Effector CD4-positive, alpha-beta T cell (primary cell): ENCODE measurements around the gene GFY.
"Not testable (repeated sequence)": the region's sequence is repeated elsewhere in the genome, so short reads cannot be mapped to it uniquely, and the experiment has no call there.

ENCODE experiments used
- DNase-seq: peaks from one replicate; pipeline ENCODE4 v3.0.0-alpha.2; 2020

Gene GFY

GRCh38 chr19:49430172-49430677 is 5.0 kb downstream of the GFY start:
- no peak for DNase-seq

- DNase-seq: no peak
Measured at GRCh38 chr19:49430678-49431329, 5.6 kb downstream of the GFY start.

DNA sequence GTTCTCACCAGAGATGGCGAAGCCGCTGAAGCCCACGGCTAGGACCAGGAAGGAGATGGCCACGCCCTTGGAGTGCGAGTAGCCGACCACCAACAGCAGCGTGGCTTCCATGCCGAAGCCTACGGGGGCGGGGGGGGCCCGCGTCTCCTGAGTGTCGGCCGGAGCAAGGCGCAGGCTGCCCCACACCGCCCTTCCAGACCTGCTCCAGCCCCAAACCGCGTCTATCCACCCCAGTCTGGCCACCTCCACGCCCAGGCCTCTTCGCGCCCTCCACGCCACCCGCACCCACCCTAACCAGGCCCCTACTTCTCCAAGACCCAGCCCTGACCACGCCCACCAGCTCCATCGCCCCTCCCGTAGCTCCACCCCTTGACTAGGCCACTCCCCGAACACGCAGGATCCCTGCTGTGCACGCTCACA is 6.2 kb downstream of the GFY start:
- DNase-seq: no peak

DNA sequence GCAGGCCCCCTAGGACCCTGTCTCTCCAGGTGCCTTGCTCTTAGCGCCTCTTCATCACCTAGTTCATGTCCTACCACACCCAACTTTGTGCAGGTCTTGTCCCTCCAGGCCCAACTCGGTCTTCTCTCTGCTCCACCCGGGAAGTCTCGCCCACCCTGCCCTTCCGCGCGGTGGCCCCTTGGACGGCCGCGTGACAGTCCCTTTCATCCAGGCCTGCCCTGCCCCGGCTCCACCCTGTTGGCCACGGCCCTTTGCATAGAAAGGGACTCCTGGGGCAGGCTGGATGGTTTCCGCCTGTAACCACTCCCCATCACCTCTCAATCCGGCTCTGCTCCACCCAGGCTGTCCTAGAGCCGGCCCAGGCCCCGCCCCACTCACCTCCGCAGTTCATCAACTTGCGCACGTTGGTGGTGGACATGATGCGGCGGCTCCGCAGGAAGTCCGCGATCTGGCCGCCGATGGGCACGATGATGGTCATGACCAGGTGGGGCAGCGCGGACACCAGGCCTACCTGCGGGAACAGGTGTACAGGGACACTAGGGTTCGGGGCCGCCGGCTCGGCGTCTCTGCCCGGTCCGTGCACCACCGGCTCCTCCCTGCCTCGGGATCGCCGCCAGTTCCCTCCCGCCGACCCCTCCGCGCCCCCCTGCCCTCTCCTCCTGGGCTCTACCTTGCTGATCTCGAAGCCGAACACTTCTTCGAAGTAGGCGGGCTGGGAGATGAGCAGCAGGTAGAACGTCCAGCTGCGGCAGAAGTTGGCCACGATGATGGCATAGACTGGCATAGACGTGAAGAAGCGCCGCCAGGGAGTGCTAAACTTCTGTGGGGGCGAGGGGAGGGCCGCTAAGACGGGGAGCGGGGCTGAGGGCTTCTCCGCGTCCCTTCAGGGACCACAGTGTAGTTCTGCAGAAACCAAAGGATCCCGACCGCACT is 7.2 kb downstream of the GFY start:
- no peak for DNase-seq

DNA sequence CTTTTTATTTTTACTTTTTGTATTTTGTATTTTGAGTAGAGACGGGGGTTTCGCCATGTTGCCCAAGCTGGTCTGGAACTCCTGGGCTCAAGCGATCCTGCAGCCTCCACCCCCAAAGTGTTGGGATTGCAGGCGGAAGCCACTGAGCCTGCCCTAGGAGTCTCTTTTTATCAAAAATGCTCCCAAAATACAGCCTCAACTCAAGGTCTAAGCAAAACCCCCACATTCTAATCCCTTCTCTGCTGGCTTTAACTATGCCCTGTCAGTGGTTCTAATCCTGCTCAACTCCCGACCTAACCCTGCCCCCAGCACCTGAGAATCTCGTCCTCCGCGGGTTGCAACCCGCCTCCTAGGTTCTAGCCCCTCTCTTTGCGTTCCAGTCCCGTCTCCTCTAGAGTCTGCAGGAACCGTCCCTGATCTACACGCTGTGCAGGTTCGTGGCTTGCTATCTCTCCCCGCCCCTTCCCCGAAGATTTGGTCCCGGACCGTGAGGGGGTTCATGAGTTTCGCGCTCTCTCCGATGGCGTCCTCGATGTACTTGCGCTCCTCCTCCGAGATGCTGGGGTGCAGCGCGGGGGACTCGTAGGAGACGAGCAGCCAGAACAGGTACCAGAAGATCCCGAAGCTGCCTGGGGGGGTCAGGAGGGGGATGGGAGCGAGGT is 8.2 kb downstream of the GFY start:
- no peak for DNase-seq

DNA sequence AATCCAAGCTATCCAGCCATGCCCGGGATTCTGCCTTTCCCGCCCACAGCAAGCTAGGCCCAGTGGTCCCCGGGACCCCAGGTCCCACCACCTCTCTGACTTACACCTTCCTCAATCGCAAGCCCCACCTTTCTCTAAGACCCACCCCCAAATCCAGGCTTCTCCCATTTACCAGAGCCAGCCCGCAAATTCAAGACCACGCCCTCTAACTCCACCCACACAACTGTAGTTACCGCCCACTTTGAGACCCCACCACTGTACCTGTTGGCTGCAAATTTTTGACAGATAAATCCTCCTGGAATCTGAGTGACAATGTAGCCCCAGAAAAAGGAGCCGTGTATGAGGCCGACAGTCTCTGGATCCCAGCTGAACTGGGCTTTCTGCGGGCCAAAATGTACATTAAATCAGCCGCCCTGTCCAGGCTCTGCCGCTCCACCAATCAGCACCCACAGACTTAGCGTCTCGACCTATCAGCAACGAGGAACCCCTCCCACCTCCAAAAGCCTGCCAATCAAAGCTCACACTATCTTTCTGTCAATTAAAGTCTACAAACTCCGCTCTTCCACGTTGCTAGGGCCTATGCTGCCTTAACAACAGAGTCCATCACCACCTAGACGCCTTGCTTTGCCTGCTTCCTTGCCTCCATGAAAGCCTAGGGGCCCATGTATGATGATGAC is 9.9 kb downstream of the GFY start:
- DNase-seq: no peak

- DNase-seq: no peak
Measured at GRCh38 chr19:49435670-49436069, 10.5 kb downstream of the GFY start.

DNA sequence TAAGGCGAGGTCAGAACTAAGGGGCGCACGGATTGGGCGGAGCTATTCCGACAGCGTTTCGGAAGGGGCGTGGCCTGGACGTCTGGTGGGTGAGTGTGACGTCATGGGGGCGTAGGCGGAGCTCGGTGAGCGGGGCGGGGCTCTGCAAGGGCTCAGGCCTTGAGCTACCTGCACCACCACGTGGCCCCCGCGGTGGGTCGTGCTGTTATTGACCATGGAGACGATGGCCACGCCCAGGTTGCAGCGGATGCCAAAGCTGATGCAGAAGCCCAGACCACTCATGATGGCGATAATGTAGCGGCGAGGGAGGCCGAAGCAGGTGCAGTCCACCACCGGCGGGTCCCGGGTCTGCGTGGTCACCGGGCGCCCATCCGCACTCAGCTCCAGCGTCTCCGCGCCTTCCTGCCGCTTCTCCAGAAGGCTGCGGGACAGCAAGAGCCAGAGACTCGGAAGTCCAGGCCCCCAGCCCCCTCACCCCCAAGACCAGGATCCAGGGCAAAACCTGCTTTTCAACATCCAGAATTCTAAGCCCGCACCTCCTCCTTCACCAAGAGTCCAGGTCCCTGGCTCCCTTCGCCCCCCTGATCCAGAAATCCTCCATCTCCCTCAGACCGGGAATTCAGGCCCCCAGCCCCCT is 11.3 kb downstream of the GFY start:
- DNase-seq: no peak

DNA sequence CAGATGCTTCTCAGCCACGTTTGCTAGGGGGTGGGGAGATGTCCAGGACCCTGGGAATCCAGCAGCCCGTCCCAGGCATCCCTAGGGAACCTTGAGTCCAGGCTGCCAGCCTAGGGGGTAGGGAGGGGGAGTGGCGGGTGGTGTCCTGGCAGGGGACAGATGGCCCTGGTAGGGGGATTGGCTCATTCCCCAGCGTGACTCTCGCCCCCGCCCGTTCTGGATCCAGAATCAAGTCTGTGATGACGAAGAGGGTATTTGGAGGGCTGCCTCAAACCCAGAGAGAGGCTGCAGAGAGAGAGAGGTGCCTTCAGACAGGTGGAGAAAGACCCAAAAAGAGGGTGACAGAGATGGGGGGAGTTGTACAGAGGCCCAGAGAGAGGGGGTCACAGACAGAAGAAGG is 12.0 kb downstream of the GFY start:
- no peak for DNase-seq

- DNase-seq: no peak
Measured at GRCh38 chr19:49438261-49438660, 13.1 kb downstream of the GFY start.

DNA sequence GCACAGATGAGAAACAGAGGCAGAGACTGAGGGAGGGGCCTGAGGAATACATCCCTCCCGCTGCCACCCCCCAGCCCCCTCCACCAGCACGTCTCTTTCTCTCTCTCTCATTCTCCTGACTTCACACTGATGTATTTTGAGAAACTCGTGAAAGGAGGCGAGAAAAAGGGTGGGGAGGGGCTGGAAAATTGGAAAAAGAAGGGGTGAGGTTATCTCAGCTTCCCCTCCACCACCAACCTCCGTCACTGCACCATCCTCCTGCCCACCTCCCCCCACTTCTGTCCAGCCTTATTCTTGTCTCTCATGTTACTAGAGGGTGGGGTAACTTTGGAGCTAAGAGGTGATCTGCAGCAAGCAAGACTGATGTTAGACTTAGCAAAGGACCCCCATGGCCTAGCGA is 14.6 kb downstream of the GFY start:
- no peak for DNase-seq

GRCh38 chr19:49440439-49441209 is 15.4 kb downstream of the GFY start:
- no peak for DNase-seq

DNA sequence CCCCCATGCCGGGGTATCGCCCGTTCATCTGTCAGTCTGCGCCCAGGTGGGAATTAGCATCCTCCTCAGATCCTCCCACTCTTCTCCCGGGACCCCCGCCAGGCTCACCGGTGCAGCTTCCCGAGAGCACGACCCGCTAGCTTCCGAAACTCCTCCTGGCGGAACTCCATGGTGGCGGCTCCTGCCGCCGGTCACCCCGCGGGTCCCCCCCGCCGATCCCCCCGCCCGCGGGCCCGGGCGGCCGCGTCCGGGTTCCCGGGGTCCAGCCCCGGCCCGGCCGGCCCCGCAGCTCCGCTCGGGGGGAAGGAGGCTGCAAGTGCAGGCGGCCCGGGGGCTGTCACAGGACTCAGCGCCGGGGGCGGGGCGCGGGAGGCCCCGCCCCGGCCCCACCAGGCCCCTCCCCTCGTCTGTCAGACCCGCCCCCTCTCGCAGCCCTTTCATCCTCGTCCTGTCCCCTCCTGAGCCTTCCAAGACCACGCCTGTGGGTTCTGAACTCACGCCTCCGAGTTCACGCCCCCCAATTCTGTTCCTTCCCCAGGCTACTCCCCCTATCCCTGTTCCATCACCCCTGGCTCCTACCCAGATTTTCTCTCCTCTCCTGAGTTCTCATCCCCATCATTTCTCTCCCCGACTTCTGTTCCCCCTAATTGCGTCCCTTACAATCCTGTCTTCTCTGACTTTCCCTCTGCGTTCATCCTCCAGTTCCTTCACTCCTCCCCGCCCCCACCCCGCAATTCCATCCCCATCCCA is 16.2 kb downstream of the GFY start, which contains the start of gene SLC17A7:
SLC17A7 (minus strand) TSS at position 318 of the 750 bp plus-strand sequence; CDS start at position 170, 148 bp downstream.
- no peak for DNase-seq

DNA sequence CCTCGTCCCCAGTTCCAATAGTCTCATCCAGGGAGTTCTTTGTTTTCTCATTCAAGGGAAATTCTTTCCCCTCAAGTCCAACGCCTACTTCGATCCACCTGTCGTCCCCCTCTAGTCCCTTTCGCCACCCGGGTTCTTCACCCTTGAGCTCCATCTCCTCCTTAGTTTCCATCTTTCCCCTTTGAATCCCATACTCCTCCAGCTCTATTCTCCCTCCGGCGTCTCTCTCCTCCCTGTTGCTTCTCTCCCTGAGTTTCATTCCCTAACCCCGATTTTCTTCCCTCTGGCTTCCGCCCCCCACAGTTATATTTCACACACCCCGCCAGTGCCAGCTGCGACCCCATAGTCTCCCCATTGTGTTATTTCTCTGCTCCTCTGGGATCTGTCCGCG is 16.8 kb downstream of the GFY start:
- DNase-seq: no peak

GRCh38 chr19:49442354-49442753 is 17.2 kb downstream of the GFY start:
- DNase-seq: no peak

GRCh38 chr19:49442771-49443365 is 17.7 kb downstream of the GFY start:
- peak; percentile 39 for DNase-seq

GRCh38 chr19:49443366-49444099 is 18.3 kb downstream of the GFY start:
- peak; percentile 94 for DNase-seq

- not testable (repeated sequence) for DNase-seq
Measured at GRCh38 chr19:49444100-49444700, 19.0 kb downstream of the GFY start.

GRCh38 chr19:49445997-49446396 is 20.8 kb downstream of the GFY start:
- no peak for DNase-seq
